ENCODE measurements around the gene IFIH1.

Gene IFIH1

DNA sequence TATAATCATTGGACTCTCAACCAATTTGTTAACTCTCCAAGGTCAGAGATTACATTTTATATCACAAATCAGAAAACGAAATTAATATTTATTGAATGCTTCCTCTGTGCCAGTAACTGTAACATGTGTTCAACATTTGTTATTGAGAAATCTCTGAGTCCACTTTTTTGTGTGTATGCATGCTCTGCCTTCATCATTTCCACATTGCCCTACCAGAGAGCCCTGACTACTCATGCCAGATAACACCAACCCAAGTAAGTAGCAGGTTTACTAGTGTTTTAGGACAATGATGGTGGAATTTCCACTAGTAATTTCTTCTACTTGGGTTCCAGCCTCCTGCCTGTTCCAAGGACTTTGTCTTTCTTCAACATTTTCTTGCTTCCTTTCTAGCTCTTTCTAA, 61.1 kb downstream of the IFIH1 start:
- no peak for DNase-seq (ENCODE audit: low read depth in 2 of 2)

DNA sequence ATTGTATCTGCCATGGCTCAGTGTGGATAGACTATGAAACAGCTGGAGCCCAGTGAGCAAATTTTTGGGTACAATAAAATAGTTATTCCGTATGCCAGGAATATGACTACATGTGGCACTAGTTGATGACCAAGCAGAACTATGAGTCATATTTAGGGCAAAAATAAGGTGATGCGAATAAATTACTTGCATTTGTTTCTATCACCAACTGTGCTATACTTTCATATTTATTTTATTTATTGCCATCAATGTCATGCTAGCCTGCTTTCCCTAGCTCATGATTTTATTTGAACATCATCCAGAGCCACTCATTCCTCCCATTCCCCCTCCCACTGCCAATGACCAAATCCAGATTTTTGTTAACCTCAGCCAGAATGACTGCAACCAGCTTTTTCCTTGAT, 61.9 kb downstream of the IFIH1 start:
- DNase-seq (ENCODE audit: low read depth in 2 of 2), result no peak

DNA sequence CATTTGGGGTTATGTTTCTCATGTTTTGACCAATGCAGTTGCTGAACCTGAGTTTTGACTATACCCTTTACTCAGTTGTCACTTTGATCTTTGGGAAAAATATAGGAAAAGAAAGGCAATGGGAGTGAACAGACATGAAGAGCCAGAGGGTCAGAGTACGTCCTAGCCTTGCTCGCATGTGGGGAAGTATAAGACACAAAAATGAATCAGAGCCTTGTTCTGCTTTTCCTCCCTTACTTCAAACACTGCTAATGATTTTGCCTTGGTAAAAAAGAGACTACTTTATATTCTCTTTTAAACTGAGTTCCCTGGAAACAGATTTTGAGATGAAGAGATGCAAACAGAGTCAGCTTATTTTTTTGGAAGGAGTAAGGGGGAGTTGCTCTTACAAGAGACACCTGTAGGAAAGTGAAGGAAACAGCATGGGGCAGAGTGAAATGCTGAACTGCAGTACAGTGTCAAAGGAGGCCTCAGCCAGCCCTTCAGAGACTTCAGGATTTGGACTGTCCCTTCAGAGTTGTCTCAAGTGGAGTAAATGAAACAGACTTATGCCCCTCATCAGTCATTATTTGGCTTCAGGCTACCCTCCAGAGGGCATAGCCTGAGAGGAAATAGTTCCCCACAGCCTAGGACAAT, 64.1 kb downstream of the IFIH1 start:
- no peak for DNase-seq (ENCODE audit: low read depth in 2 of 2)

DNA sequence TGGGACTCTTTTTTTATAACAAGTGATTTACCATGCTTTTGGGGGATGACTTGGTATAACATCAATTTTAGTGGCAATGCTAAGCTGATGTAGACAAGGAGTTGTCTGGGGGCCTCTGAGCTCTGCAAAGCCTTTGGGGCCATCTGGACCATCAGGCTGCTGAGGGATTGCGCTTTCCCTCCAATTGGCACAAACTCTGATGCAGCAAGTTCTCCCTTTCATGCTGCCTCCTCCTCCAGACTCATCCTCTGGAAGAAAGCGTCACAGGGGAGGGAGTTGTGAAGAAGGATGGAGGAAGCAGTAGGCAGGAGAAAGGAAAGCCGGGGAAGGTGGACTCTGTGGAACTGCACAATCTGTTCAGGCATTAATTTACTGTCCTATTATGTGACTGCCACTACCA, 65.0 kb downstream of the IFIH1 start:
- DNase-seq (ENCODE audit: low read depth in 2 of 2), result no peak

DNA sequence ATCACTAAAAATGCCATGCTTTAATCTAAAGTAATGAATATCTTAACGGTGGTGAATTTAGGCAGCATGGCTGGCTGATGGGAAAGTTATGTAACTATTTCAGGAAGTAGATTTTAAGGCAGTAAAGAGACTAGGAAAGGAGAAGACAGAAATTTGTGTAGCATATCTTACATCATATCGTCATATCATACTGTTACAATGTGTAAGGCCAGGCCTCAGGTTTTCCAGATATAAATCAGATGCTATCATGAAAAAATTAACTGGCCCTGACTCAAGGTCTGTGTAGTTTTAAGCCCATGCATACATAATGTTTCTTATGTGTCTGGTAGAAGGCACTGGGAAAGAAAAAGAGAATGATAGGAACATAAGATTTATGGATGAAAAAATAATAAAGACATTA, 66.3 kb downstream of the IFIH1 start:
- no peak for DNase-seq (ENCODE audit: low read depth in 2 of 2)

DNA sequence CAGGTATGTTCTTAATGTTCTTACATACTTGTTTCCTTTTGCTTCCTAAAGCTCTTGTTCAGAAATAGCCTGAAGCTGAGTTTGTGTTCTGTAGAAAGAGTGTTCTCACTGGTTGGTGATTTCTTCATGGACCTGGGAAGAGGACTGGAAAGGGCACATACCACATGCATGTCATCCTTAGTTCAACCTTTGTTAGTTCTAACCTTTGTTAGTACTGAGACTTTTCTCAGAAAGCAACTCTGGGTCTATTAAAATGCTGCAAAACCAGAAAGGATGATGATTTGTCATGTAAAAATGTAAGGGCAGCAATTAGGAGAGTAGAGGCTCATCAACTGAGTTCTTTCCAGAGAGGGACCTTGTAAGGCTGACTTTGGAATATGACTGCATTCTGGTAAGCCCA, 72.7 kb downstream of the IFIH1 start:
- no peak for DNase-seq (ENCODE audit: low read depth in 2 of 2)

DNA sequence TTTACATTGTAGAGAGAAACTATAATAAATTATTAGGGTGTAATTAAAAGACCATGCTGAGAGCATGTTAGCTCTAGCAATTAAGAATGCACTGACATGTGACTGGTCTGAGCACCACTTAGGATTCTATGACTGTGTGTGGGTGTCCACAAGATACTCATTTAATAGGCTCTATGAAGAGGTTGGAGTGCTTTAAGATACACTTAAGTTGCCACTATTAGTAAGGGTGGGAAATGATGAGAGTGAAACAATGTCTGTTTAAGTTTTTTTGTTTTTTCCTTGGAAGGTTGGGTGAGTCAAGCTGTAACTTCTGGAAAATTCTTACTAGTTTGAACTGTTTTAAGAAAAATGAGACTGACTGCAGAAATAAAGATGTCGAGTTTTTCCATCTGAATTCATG, 73.4 kb downstream of the IFIH1 start:
- DNase-seq (ENCODE audit: low read depth in 2 of 2), result no peak

DNA sequence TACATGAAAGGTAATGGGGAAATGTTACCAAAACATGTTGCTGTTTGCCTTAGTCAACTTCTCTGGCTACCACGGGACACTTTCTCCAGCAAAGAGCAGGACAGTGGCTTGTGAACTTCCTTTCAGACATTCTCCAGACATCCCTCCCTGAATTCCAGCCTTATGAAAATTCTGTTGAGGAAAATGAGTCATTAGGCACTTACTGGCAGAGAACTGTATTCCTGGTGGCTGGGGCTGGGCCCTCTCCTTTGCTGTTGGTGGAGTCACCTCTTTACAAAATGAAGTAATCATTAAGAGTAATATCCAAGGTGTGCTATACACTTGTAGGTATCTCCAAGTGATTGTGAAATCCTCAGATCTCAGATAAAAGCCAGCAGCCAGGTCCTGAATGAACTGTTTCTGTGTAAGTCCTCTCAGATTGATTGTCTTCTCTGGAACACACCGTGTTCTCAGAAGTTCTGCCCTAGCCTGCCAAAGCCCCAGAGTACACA, 73.9 kb downstream of the IFIH1 start:
- DNase-seq (ENCODE audit: low read depth in 2 of 2), result no peak

DNA sequence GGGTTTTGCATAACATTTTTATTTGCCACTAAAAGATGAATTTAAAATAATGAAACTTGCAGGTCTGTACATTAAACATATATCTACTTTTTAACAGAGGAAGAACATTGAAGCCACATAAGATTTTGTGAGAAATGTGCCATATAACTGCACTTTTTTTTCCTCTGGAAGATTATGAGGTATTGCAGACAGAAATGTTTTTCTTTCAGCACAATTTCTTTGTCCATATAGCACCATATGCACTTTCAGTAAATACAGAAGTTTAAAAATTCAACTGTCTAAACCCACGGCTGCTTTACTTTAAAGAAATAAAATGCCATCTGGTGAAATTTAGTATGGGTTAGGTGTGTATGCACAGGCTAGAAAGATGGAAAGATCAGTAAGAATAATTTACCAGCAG, 74.8 kb downstream of the IFIH1 start:
- no peak for DNase-seq (ENCODE audit: low read depth in 2 of 2)

DNA sequence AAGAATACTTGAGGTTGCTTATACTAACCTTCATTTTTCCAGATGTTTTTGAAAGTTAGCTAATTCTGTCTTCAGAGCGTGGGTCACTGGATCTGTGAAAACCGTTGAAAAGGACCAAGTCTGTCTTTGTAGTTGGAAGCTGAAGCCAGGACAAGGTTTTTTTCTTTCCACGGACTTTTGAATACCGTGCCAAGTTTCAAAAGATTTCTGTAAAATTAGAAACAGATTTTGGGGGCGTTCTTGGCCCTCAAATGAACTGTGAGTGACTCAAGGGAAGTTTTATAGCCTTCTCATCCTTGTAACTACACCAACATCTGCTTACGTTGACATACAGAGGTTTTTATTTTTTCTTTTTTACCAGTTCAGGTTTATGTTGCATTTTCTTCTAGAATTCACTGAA, 75.2 kb downstream of the IFIH1 start, which contains the start of gene FAP:
TSS of gene FAP (minus strand) at position 152 of the 400 bp plus-strand sequence. CDS start at position 34, 118 bp downstream.
- no peak for DNase-seq (ENCODE audit: low read depth in 2 of 2)

DNA sequence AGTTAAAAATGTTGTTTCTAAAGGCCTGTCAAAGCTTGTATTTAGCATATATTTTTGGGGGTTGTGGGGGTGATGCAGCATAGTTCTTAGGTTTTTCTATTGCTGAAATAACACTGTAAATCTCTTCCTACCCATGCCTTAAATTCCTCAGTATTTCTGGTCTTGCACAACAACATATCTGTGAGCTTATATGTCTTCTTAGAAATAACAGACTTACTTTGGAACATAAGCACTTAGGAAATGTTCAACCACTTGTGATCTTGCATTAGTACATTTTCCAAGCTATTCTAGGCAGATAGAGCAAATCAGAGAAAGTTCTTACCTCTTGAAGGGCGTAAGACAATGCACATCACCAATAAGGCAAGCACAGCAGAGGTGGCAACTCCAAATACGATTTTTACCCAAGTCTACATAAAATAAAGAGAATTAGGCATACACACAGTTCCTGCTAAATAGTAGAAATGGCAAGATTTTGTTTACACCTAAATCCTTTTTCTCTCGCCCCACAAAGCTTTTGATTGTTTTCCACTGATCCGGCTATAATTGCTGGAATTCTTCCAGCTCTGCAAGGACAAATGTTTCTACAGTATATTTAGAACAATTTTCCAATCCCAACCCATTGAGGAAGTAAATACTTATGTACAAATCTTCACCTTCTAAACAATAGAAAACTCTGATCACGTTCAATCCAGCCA, 75.8 kb downstream of the IFIH1 start:
- DNase-seq (ENCODE audit: low read depth in 2 of 2), result no peak

DNA sequence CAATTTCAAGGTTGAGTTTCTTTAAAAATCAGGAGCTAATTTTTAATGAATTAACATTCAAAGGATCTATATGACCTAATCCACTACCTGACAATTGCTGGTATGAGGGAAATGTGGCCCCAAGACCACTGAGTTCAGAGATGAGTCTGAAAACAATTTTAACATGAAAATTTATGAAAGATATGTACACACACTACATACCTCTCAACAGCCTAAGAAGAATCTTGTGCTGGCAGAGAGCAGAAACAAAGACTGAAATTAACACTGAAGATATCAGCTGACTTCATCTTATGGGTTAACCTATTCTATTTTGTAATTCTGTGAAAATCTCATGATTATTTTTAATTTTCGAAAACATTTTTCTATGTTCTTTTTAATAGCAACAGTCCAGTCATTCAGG, 76.9 kb downstream of the IFIH1 start:
- DNase-seq (ENCODE audit: low read depth in 2 of 2), result no peak

DNA sequence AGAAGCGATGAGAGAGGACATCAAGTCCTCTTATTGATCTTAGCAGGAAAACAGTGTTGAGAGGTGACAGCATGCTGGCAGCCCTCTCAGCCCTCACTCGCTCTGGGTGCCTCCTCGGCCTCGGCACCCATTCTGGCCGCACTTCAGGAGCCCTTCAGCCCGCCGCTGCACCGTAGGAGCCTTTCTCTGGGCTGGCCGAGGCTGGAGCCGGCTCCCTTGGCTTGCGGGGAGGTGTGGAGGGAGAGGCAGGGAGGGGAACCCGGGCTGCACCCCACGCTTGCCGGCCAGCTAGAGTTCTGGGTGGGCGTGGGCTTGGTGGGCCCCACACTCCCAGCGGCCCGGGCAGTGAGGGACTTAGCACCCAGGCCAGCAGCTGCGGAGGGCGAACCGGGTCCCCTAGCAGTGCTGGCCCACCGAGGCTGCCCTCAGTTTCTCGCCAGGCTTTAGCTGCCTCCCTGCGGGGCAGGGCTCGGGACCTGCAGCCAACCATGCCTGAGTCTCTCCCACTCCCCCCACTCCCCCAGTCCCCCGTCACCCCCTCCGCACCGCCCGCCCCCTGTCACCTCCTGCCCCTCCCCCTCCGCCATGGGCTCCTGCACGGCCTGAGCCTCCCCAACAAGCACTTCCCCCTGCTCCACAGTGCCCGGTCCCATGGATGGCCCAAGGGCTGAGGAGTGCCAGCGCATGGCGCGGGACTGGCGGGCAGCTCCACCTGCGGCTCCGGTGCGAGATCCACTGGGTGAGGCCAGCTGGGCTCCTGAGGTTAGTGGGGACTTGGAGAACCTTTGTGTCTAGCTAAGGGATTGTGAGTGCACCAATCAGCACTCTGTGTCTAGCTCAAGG, 83.6 kb downstream of the IFIH1 start:
- DNase-seq (ENCODE audit: low read depth in 2 of 2), result no peak

DNA sequence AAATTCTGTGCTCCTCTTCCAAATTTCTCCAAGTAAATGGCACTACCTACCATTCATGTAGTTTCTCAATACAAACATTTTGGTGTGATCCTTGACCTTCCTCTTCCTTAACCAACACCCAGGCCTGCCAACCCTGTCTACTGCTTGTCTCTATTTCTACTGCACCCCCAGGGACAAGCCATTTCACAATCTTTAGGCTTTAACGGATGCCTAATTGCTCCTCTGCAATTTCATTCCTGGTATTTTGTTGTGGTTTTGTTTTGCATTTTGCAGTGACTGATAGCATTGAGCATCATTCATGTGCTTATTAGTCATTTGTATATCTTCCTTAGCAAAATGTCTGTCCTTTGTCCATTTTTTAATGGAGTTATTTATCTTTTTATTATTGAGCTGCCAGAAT, 85.3 kb downstream of the IFIH1 start:
- DNase-seq (ENCODE audit: low read depth in 2 of 2), result no peak

DNA sequence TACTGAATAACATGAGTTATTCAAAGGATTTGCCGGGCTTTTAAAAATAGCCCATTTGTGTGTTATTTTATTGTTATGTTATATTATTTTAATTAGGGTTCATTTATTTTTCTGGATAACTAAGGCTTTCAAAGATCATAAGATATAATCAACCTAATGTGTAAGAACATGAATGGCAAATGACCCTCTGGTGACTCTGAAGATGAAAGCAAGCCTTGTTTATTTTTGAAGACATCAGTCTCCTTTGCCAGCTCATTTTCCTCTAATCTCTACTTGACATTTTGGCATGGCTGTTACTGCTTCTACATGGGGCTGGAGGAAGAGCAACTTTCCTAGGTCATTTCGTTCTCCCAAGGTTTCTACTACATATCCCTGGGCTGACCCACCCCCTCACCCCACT, 85.8 kb downstream of the IFIH1 start:
- DNase-seq (ENCODE audit: low read depth in 2 of 2), result no peak

DNA sequence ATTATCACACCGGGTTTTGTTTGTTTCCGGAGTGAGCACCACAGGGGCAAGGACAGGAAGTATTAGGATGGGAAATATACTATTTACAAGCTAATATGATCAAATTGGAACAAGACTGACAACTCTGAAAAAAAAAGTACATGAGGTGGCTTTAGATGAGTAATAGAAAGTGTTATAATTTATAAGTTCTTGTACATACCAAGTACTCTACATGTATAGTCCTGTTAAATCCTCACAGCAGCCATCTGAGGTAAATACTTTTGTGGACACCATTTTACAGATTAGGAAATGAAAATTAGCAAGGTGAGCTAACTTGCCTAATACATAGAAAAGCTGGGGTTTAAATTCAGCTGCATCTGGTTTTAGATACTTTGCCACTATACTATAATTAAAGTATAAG, 86.5 kb downstream of the IFIH1 start:
- DNase-seq (ENCODE audit: low read depth in 2 of 2), result no peak

DNA sequence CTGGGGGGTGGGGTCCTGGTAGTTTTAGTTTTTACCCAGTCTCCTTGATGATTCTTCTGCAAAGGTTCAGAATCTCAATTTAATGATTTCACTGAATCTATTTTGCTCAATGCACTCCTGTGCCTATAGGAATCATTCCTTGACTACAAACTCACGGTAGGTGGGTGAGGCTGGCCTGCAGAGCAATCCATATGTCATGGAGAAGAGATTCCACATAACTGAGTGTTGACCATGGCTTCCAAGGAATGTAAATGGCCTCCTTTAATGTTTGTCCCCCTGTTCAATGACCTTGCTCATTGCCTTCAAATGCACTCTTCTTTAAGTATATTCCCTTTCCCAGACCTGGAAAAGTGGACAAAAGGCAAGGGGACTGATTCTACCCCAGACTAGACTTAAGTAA, 87.7 kb downstream of the IFIH1 start:
- DNase-seq (ENCODE audit: low read depth in 2 of 2), result no peak

DNA sequence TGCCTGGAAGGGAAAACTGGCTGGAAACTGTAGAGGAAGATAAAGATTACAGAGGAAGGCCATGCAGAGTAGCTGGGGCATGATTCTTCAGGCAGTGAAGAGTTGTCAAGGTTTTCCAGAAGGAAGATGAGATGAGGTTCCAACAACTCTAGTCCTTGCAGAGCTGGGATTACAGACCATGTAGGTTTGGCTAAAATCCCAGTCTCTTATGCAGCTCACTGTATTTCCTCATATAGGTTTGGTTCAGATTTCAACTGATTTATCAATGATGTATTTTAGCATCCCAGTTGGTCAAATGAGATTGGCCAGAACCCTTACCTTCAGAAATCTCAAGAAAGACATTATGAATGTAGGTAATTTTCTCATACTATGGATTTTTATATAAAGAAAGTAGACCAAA, 91.6 kb downstream of the IFIH1 start:
- DNase-seq (ENCODE audit: low read depth in 2 of 2), result no peak

DNA sequence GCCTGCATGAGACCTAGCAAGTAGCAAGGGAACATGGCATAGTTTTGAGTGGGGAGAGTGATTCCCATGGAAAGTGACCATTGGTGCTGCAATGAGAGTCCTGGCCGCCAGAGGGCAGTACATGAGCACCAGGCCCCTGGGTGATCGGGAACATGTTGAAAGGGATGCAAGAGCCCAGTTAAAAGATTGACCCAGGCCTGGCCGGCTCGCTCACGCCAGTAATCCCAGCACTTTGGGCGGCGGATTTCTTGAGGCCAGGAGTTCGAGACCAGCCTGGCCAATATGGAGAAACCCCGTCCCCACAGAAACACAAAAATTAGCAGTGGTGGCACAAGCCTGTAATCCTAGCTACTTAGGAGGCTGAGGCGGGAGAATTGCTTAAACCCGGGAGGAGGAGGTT, 97.4 kb downstream of the IFIH1 start:
- peak; percentile 29 to 49 for DNase-seq (ENCODE audit: low read depth in 2 of 2)

DNA sequence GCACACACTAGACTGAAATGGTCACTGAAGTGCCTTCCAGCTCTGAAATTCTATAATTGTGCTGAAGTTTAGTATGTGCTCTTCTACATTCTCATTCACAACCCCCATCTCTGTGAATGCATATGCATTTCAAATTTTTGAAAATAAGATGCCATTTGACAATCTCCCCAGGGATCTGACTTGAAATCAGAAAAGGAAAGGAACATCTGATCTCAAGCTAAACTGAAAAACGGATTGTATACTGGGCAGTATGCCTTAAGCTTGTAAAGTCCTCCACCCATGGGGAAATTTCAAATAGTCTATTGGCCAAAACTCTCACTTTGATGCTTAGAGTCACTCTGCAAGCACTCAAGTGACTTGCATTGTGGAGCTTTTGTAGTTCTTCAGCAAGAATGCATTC, 98.1 kb downstream of the IFIH1 start:
- DNase-seq (ENCODE audit: low read depth in 2 of 2), result no peak

DNA sequence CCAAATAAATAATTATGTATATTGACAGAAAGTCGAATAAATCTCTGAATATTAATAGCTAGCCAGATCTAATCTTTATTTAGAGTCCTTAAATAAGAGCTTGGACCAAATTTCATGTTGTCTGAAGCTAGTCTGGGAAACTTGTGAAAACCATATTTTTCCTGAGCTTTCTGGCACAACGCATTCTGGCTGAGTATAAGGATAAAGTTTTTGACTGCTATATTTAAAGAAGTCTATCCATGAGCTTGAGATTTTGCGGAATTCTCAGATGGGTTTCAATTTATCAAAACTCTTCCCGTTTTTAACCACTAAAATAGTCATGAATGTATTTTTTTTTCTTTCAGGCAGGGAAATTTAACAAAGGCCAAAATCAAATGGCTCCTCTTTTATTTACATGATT, 99.1 kb downstream of the IFIH1 start:
- no peak for DNase-seq (ENCODE audit: low read depth in 2 of 2)

DNA sequence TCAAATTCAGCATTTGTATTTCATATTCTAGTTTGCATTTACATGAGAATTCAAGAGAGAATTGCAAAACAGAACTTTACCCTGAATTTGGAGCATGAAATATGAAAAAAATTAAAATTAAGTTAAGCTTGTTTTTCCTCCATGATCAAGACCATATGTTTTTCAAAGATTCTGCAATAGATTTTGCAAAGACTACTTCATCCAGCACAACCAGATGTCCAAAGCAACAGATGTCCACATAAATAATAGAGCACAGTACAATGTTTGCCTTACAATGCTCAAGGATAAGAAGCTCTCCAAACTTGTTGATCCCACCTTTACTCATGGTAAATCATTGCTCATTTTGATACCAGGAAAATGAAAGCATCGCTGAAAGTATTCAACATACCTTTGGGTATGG, 100.9 kb downstream of the IFIH1 start:
- no peak for DNase-seq (ENCODE audit: low read depth in 2 of 2)

Measured in stimulated activated CD4-positive, alpha-beta T cell treated with anti-CD3 and anti-CD28 coated beads, Interleukin-1b, Interleukin-23, amount 100 ng/mL, for 4 hours (primary cell).